Activated CD8-positive, alpha-beta memory T cell treated with anti-CD3 and anti-CD28 coated beads, Interleukin-2, amount 50 U/mL, for 1 hour (primary cell): ENCODE measurements around the gene RAMP3.
"Not testable (repeated sequence)": the region's sequence is repeated elsewhere in the genome, so short reads cannot be mapped to it uniquely, and the experiment has no call there.

Experiments
- DNase-seq: peaks from one replicate; pipeline ENCODE4 v3.0.0-alpha.2; 2020; ENCODE audit errors: extremely low read depth

RAMP3 gene

DNA sequence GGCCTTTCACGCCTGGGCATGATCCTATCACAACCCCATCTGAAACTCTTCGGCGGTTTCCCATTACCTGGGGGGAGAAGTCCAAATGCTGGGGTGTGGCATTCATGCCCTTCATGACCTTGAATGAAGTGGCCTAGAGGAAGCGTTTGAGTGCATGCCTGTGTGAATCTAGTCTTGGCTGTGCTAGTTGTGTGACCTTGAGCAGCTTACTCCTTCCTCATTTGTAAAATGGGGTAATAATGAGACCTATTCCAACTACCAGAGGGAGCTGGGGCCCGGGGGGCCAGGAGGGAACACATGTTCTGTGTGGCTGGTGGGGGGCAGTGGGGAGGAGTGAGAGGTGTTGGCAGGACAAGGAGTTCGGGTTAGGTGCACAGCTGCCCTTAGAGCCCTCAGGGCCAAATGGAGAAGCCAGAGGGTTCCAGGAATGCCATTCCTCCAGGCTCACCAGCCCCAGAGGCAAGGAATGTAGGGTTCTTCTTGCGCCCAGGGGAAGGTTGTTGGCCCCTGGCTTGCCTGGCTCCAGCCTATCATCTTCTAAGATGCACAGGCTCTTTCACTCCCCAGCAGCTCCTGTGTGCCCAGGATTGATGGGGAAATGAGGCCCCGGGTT, 24.8 kb upstream of the RAMP3 start:
- DNase-seq = no peak

DNA sequence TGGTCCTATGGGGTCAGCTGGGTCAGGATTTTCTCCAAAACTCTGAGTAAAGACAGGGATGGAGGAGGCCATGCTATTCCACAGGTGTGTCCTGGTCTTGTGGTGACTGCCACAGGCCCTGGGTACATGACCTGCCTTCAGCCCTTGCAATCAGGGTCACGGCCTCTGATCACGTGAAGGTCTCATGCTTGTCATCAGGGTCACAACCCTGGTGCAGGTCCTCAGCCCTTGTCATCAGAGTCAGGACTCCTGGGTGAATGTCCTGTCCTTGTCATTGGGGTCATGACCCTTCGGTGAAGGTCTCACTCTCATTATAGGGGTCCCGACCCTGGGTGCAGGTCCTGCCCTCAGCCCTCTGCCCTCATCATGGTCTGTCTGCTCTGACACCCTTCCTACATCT, 24.2 kb upstream of the RAMP3 start:
- no peak for DNase-seq

DNA sequence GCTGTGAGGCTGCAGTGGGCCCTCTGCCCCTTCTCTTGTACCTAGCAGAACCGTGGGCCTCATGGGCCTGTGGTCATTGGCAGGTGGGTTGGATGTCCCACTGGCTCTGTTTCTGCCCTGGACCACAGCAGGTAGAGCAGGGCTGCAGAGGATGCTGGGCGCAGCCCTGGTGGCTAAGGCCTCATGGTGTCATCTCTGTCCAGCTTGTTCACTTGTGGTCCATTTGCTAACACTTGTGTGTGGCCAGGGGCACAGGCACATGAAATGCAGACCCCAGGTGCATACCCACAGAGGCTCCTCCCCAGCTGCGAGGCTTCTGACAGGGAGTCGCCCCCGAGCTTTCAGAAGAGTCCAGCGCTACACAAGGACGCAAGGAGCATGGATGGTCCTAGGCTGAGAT, 23.7 kb upstream of the RAMP3 start:
- no peak for DNase-seq

DNA sequence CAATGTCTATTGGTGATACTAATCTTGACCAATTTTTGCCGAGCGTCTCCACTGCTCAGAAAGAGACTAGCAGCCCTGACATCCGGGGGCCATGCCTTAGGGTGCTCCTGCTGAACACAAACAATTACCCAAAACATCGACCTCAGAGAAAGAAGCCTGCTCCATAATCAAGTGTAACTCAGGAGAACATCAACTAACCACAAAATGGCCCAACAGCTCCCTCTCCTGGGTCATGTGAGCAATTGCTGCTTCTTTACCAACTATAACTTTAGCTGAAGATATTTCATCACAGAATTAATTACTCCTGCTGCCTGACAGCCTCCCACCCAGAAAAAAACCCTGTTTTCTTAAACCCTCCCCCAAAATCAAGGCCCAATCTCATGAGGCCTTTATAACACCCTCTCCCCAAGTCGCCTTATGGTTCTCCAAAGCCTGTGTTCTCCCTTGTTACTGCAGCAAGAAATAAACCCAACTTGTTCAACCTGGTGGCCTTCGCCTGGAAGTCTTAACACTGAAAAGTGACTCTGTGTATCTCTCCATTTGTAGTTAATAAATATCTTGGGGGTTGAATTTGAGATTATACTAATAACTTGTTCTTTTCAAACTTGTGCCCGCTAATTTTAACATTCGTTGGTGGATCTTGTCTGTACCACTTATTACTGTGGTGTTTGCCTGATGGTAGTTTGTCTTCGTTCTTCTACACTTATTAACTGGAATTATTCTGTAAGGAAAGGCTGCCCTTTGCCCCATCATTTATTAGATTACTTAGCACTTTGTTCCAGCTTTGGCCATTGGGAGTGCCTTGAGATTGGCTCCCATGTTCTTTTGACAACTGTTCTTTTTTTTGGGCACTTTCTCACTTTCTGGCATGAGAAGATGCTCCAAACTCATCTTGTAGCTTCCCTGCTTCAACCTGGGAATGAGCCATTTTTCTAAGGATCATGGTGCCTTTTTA, 21.2 kb upstream of the RAMP3 start:
- peak; percentile 21 for DNase-seq

DNA sequence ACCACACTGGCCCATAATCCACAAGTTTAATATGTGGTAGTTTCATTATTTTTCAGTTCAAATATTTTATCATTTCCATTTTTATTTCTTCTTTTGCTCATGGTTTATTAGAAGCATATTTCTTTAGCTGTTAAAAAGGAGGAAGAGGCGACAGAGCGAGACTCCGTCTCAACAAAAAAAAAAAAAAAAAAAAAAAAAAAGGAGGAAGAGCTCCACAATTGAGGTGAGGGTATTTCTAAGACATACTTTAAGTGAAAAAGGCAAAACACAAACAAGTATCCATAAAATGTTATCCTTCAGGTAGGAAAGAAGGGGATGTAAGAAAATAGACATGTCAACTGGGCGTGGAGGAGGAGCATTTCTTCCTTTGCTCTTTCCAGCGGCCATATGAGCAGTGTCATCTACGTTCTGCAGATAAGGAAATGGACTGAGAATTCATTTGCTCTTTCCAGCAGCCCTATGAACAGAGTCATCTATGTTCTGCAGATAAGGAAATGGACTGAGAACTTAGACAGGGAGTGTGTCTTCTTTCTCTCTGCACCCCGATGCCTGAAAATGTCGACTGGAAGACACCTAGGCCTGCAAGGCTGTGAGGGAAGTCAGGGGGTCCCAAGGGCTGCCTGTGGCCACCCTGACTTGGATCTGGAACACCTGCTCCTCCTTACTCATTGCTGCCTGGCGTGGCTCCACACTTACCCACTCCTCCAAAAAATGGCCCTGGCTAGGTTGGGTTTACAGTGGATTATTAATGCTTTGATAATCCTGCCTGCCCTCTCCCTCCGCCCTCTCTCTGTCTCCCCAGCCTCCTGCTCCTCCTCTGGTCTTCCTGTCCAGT, 18.9 kb upstream of the RAMP3 start:
- no peak for DNase-seq

DNA sequence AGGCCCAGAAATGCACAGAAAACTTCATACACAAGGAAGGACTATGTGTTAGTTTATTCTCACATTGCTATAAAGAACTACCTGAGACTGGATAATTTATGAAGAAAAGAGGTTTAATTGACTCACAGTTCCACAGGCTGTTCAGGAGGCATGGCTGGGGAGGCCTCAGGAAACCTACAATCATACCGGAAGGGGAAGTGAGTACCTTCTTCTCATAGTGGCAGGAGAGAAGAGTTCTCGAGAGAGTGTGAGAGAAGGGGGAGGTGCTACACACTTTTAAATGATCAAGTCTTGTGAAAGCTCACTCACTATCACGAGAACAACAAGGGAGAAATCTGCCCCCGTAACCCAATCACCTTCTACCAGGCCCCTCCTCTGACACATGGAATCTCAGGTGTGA, 16.8 kb upstream of the RAMP3 start:
- no peak for DNase-seq

DNA sequence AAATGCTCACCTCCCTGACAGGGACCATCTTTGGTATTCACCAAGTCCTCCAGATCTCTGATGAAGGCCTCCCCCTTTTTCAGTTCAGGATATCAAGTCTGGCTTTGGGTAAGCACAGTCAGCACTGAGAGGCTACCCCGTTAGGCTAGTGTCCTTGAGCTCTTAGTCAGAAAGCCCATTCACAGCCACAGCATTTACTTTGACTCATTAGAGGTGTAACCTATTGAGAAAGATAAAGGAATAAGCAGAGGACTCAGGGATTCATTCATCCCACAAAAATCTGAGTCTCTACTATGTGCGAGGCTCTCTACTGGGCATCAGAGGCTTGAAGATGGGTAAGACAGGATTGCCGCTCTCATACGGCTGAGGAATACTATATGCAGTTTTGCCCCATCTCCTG, 14.0 kb upstream of the RAMP3 start:
- no peak for DNase-seq

DNA sequence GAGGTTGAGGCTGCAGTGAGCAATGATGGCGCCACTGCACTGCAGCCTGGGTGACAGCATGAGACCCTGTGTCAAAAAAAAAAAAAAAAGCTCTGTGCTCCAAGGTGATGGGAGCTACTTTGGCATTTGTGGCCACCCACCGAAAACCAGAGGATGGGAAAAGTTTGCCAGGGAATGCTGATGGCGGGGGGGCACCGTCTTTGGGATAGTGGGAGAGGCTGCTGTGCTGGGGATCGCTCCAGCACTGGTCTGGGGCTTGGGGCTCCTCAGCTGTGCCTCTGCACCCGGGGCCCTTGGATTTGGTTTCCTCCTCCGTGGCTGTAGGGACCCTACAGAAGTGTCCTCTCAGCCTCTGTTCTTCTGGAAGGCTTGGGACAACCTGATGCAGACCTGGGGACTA, 11.7 kb upstream of the RAMP3 start:
- DNase-seq = no peak

DNA sequence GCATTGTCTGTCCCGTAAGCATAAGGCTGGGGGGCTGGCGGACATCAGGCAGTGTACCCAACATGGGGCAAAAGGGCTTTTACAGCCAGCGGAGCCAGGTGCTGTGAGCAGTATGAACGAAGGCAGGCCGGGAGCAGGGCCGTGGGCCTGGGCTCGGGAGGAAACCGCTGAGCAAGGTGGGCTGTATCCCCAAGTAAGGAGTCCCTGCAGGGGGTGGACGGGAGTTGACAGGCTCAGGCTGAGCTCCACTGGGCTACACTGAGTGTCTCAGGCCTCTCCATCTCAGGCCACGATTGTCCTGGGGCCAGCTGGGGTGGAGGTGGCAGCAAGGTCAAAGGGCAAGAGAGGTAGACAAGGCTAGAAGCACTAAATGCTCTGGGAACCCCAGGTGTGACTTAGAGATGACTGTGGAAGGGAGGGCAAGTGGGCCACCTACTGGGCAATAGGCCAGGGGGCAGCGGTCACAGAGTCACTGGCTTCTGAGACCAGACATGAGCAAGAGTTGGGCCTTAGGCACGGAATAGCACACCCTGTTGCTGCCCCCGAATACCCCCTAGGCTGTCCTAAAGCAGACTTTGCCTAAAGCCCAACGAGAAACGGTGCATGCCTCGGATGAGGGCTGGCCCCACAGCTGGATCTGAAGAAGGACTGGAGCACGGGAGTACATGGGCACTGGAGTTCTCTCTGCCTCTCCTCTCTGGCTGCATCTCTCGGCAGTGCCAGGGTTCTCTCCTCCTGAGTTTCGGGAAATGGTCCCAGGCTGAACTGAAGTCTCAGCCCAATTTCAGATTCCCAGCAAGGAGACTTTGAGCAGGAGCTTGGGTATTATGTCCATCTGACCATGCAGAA, 10.8 kb upstream of the RAMP3 start:
- DNase-seq = no peak

DNA sequence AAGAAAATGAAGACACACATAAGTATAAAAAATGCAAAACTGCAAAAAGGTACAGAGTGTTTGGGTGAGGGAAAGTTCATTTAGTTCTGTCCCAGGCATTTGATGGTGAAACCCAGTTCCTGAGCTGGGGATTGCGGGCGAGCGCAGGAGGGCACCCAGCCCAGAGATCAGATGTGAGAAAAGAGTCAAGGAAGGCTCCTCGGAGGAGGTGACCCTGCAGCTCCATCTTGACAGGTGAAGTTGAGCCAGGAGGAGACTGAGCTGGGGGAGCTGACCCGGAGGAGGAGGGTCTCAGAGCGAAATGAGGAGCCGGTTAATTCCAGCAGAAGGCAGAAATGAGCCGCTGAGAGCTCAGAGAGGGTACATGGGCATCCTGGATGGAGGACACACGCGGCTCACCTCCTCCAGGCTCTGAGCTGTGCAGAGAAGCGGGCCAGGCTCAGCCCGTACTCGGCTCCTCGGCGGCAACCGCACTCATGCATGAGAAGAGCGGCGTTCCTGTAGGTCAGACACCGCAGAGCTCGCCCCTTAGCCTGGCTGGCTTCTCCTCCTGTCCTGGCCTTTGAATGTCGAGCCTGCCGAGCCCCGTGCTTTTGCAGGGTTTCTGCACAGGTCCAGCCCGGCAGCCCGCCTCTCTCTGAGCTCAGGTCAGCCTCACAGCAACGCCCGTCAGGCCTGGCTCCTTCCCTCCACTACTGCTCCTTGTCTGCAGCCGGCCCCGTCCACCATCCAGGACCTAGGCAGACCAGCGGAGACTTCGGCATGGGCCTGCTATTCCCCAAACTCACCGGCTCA, 9.5 kb upstream of the RAMP3 start:
- DNase-seq = no peak

DNA sequence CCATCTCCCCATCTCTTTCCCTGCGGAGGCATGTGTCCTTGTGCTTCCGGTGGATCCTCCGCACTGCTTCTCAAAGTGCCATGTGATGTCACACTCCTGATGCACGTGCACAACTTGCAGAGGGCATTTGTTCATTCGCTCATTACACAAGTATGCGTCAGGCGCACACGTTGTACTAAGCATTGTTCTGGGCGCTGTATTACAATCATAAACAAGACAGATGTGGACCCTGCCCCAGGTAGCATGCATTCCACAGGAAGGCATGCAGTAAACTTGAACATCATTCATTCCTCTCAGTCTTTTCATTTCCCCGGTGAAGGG, 9.0 kb upstream of the RAMP3 start:
- DNase-seq = no peak

DNA sequence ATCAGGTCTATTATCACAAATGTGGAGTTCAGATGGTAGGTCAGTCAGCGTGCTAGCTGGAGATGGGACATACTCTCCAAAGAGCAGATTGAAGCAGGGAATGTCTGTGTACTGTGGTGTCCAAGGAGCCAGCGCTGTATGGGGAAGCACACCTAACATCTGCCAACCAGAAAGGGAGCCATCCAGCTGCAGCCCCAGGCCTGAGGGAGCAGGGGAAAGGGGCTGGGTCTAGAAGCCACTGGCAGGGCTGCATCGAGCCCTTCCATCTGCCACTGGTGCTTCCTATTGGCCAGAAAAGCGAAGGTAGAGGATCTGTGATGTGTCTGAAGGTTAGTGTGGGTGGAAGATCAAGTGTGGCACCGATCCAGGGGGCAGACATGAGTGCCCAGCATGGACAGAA, 8.0 kb upstream of the RAMP3 start:
- no peak for DNase-seq

DNA sequence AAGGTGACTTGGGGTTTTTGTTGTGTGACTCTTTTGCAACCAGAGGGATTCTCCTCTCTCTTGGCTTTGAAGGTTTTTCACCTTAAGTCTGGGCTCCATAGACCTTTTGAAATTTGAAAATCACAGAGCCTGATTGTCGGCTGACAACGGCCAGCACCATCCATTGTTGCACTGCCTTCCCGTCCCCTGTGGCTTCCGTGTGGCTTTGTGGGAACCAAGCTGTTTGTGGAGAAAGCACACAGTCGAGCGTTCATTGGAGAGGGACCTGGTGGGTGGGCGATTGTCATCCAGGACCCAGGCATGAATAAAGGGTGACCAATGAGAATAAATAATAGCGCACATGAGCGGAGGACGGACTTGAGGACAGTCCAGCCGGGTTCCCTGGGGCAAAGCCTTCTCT, 7.4 kb upstream of the RAMP3 start:
- no peak for DNase-seq

DNA sequence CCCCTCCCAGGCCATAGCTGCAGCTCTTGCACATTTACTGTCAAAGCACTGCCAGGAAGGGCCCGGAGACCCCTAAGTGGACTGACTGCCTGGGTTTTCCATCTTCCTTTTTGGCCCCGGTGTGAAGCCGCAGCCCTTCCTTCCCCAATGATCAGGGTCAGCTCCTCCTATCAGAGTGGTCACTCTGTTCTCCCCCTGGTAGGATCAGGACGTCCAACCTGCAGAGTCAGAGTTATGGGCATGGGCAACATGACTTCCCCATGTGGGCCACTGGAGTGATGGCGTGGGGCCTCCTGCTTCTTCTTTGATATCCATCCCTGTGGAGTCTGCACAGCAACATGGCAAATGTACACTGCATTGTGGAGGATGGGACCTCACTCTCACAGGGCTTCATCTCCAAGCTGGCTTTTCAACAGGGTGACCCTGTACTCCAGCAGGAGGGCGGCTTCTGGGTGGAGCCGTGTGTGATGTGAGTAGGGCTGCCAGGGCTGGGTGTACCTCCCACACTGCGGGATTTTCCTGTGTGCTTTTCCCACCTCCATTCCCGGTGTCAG, 6.4 kb upstream of the RAMP3 start:
- DNase-seq = no peak

DNA sequence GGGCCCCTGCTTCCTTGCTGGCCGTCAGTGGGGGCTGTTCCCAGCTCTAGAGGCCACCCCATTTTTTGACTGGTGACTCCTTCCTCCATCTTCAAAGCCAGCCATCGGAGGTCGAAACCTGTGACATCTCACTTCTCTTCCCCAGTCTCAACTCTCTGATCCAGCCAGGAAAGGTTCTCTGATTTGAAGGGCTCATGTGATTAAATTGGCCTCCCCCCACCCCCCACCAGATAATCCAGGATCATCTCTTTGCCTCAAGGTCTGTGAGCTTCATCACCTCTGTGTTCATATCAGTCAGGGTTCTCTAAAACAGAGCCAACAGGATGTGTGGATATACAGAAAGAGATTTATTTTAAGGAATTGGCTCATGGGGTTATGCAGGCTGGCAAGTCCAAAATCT, 5.6 kb upstream of the RAMP3 start:
- no peak for DNase-seq

DNA sequence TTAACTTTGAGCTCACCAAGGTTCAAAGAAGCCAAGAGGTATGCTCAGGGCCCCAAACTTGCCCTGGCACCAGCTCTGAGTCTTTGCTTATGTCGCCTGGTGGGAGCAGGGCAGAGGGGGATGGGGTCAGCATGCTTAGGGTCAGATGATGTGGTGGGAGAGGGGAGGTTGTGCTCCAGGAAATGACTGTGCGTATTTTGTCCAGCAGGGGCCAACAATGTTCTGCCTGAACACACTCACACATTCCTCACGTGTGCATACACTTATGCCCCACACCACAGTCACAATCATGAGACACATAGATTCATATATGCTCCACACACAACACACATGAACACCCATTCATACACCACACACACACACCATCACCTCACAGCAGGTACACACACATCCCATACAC, 4.4 kb upstream of the RAMP3 start:
- no peak for DNase-seq

DNA sequence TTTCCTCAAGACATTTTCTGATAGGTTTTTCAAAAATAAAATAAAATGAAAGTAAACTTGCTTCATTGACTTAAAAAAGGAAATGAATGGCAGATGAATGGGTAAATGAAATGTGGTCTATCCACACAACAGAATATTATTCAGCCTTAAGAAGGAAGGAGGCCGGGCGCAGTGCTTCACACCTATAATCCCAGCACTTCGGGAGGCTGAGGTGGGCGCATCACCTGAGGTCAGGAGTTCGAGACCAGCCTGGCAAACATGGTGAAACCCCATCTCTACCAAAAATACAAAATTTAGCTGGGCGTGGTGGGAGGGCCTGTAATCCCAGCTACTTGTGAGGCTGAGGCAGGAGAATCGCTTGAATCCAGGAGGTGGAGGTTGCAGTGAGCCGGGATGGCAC, 3.7 kb upstream of the RAMP3 start:
- not testable (repeated sequence) for DNase-seq

DNA sequence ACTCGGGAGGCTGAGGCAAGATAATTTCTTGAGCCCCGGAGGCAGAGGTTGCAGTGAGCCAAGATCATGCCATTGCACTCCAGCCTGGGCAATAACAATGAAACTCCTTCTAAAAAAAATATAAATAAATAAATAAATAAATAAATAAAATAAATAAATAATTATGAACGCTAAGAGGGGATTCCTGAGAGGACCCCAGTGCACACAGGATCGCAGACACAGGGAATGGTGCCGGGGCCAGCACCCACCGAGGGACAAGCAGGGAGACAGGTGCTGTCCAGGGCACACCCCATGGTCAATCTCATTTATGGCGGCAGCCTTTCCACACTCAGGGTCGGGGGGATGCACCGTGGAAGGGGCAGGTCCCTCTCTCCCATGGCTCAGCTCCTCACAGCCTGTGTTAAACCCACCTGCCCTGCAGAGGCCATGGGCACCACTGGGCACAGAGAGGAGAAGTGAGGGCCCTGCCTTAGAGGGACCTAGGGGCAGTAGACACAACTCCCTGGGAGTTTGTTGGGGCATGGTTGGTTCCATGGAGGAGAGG, 2.2 kb upstream of the RAMP3 start:
- no peak for DNase-seq

DNA sequence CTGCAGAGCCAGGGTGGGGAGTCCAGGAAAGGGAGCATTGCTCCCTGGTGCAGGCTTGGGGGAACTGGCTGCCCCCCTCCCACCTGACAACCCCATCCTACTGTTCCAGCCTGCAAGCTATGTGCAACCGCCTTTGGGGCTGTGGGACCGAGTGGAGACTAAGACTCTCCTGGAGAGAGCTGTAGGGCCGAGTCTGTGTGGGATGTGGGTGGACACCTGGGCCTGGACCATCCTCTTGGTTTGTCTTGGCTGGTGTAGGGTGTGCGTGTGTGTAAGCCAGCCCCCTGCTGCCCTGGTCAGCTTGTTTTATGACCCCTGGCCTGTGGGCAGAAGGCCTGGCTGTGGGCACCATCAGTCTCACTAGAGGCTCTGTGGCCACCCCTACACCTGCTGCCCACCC, 1.6 kb upstream of the RAMP3 start:
- no peak for DNase-seq

DNA sequence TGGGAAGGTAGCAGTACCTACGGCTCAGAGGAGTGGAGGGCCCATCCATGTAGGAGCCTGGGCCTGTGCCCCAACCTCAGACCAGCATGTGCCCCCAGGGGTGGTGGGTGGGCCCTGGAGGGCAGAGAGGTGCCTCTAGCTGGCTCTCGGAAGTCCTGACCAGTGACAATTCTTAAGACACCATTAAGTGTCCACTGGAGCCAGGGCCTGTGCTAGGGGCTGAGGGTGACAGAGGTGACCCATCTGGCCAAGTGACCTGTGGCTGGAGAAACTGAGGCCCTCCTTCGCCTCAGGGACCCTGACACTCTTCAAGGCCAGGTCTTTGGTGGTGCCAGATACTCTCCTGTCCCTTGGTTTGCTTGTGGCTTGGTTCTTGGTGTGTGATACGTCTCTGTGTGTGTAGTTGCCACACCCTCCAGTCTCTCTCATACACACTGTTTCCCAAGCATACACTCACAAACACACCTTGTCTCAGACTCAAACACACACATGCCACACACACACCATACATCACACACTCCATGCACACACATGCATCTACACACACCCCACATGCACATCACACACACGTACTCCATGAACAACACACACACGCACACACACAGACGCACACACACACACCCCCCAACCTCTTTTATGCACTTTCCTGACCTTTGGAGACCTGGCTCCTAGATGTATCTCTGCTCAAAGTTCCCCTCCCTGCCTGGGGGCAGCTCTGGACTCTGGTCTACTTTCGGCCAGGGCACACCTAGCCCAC, 897 bp upstream of the RAMP3 start:
- no peak for DNase-seq
